Muscle of leg (tissue), 11 donors: ENCODE measurements around the gene GPATCH3. TPM values are rescaled to one million over a fixed set of nuclear protein-coding genes. Genes with fewer than 3 reads are reported as not detected.
A peak's percentile ranks its signal among the peaks of the same experiment; 100 is the strongest.
"Not testable (repeated sequence)": the region's sequence is repeated elsewhere in the genome, so short reads cannot be mapped to it uniquely, and the experiment has no call there.

Source experiments
- DNase-seq: peaks from one replicate; pipeline ENCODE4 v3.0.0; 2013
- H3K27ac ChIP-seq: one replicate; pipeline ENCODE4 v1.5.1; 2013; ENCODE audit warnings: mild to moderate bottlenecking, low read length, control low read depth
- H3K27me3 ChIP-seq: one replicate; pipeline ENCODE4 v1.6.1; 2013; ENCODE audit warnings: low read length; ENCODE audit not compliant: control insufficient read depth, insufficient read depth
- H3K36me3 ChIP-seq: one replicate; pipeline ENCODE4 v1.6.1; 2013; ENCODE audit warnings: low read length; ENCODE audit not compliant: control insufficient read depth, insufficient read depth
- H3K4me1 ChIP-seq: one replicate; pipeline ENCODE4 v1.6.1; 2013; ENCODE audit warnings: low read length; ENCODE audit not compliant: control insufficient read depth, insufficient read depth
- H3K4me3 ChIP-seq: one replicate; pipeline ENCODE4 v1.5.1; 2013; ENCODE audit warnings: low read length, control low read depth
- H3K9me3 ChIP-seq: replicated peaks from 2 replicates; pipeline ENCODE4 v1.6.1; 2013; ENCODE audit warnings: low read depth, low read length; ENCODE audit not compliant: control insufficient read depth
- WGBS: methylation state at CpG from one replicate; pipeline ENCODE4 v1.1.5; 2013; ENCODE audit warnings: missing lambda C conversion rate; ENCODE audit not compliant: insufficient coverage; 5-methylcytosine and 5-hydroxymethylcytosine counted together
- polyA plus RNA-seq, 8 donors: library from polyadenylated mRNA; unstranded; fragments of 120-200 nt; gene quantifications; one replicate each; pipeline versions ENCODE4 v1.2.1 to v1.2.3, GENCODE V29; 2013; ENCODE audit warnings: inconsistent platforms in 1 of 8, low replicate concordance in 1 of 8; ENCODE audit not compliant: insufficient read length in 8 of 8, insufficient read depth in 1 of 8
- total RNA-seq: library from RNA; stranded (reverse); fragments of 120-200 nt; gene quantifications from one replicate; pipeline ENCODE4 v1.2.4, GENCODE V29; 2013

The GPATCH3 gene
- total and polyA plus RNA-seq, 9 donors: 7.9 to 12.7 (median 11.8) TPM

DNA sequence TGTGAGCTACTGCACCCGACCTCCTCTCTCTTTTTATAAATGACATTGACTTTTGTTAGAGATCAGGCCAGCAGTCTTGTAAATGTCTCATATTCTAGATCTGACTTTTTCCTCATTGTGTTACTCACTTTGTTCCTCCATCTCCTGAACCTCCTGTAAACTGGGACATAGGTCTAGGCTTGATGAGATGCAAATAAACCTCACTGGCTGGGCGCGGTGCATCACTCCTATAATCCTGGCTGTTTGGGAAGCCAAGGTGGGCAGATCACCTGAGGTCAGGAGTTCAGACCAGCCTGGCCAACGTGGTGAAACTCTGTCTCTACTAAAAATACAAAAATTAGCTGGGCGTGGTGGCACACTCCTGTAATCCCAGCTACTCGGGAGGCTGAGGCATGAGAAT is 52.4 kb downstream of the GPATCH3 start:
- not testable (repeated sequence) for H3K27ac ChIP-seq, H3K4me3 ChIP-seq, H3K4me1 ChIP-seq, H3K27me3 ChIP-seq, DNase-seq, H3K9me3 ChIP-seq
- 84% methylated on average over 4 of the region's 6 CpGs for WGBS
- peaks cover 64% of the 10 kb centered on the region for H3K36me3 ChIP-seq

DNA sequence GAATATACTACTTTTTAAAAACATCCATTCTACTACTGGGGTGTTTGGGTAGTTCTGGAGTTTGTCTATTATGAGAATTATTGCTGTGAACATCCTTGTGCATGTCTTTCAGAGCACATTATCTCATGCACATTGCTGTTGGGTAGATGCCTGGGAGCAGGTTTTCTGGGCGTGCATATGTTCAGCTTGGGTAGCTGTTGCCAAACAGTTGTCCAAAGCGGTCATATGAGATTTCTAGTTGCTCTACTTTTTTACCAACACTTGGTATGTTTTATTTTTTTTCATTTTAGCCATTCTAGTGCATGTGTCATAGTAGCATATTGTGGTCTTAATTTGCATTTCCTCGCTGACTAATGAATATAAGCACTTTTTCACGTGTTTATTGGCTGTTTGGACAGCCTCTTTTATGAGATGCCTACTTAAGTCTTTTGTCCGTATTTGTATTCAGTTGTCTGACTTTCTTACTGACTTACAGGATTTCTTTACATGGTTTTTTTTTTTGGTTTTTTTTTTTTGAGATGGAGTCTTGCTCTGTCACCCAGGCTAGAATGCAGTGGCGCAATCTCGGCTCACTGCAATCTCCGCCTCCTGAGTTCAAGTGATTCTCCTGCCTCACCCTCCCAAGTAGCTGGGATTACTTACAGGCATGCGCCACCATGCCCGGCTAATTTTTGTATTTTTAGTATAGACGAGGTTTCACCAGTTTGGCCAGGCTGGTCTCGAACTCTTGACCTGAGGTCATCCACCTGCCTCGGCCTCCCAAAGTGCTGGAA is 55.7 kb downstream of the GPATCH3 start:
- peak; percentile 53 for DNase-seq
- Histone ChIP-seq H3K27ac (no peak overlapping the region), H3K9me3 (no peaks in the 10 kb centered on the region), H3K4me1 (peaks cover 3% of the 10 kb centered on the region), H3K36me3 (peaks cover 56% of the 10 kb centered on the region), H3K27me3 (no peaks in the 10 kb centered on the region), H3K4me3 (no peak overlapping the region)
- 97% methylated on average over 6 of the region's 13 CpGs for WGBS

Other genes starting within 250 kb of the GPATCH3 start
- 22.1 TPM for gene ARID1A, start 204.5 kb downstream of the GPATCH3 start, total RNA-seq
- gene ARID1A, start 204.5 kb downstream of the GPATCH3 start, polyA plus RNA-seq: 10 to 100 TPM; 33.2 to 63.5 (median 47.3) TPM
- gene PIGV, start 112.5 kb downstream of the GPATCH3 start, total RNA-seq: 6.8 TPM
- 1 to 10 TPM; 6.1 to 9.9 (median 6.7) TPM for gene PIGV, start 112.5 kb downstream of the GPATCH3 start, polyA plus RNA-seq
- 8.4 TPM for gene ZDHHC18, start 73.8 kb downstream of the GPATCH3 start, total RNA-seq
- gene ZDHHC18, start 73.8 kb downstream of the GPATCH3 start, polyA plus RNA-seq: 10 to 100 TPM; 12.5 to 20.2 (median 16.5) TPM
- 0.18 TPM for gene SFN, start 37.3 kb downstream of the GPATCH3 start, total RNA-seq
- gene SFN, start 37.3 kb downstream of the GPATCH3 start, polyA plus RNA-seq: 10 to 100 TPM in 1 of 8 donors, 1 to 10 TPM in 1, under 1 TPM in 6; 0.20 to 23.9 (median 0.31) TPM
- gene GPN2, start 10.2 kb downstream of the GPATCH3 start, total RNA-seq: 10.8 TPM
- 10 to 100 TPM; 16.7 to 21.5 (median 19.7) TPM for gene GPN2, start 10.2 kb downstream of the GPATCH3 start, polyA plus RNA-seq
- gene NR0B2, start 13.5 kb upstream of the GPATCH3 start, total RNA-seq: not detected
- 1 to 10 TPM in 1 of 8 donors, under 1 TPM in 3, not detected in 4; 0.11 to 4.5 (median 0.38) TPM for gene NR0B2, start 13.5 kb upstream of the GPATCH3 start, polyA plus RNA-seq
- gene NUDC, start 21.3 kb upstream of the GPATCH3 start, total RNA-seq: 25.8 TPM
- gene NUDC, start 21.3 kb upstream of the GPATCH3 start, polyA plus RNA-seq: 10 to 100 TPM; 57.7 to 65.5 (median 60.9) TPM
- gene KDF1, start 60.0 kb upstream of the GPATCH3 start, total RNA-seq: not detected
- 1 to 10 TPM in 1 of 8 donors, under 1 TPM in 2, not detected in 5; 0.23 to 1.2 (median 0.87) TPM for gene KDF1, start 60.0 kb upstream of the GPATCH3 start, polyA plus RNA-seq
- gene TRNP1, start 93.2 kb upstream of the GPATCH3 start, total RNA-seq: 1.3 TPM
- 1 to 10 TPM; 1.4 to 3.2 (median 2.1) TPM for gene TRNP1, start 93.2 kb upstream of the GPATCH3 start, polyA plus RNA-seq
- gene TENT5B, start 112.4 kb upstream of the GPATCH3 start, total RNA-seq: 0.35 TPM
- gene TENT5B, start 112.4 kb upstream of the GPATCH3 start, polyA plus RNA-seq: 1 to 10 TPM in 1 of 8 donors, under 1 TPM in 7; 0.23 to 1.1 (median 0.40) TPM